ENCODE measurements around the gene USP11.

USP11 gene

DNA sequence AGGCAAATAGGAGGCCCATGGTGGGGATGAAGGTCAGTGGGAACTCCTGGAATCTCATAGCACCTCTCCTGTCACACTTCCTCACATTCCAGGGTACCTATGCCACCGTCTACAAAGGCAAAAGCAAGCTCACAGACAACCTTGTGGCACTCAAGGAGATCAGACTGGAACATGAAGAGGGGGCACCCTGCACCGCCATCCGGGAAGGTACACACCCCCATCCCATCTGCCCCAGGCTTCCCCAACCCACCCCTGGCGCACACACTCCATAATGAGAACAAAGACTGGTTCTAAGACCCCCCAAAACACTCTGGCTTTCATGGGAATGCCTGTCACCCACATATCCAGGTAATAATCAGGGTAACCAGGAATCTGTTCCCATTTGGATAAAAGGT lies 7.9 kb upstream of the USP11 start:
- TF ChIP-seq, protein P1, sequence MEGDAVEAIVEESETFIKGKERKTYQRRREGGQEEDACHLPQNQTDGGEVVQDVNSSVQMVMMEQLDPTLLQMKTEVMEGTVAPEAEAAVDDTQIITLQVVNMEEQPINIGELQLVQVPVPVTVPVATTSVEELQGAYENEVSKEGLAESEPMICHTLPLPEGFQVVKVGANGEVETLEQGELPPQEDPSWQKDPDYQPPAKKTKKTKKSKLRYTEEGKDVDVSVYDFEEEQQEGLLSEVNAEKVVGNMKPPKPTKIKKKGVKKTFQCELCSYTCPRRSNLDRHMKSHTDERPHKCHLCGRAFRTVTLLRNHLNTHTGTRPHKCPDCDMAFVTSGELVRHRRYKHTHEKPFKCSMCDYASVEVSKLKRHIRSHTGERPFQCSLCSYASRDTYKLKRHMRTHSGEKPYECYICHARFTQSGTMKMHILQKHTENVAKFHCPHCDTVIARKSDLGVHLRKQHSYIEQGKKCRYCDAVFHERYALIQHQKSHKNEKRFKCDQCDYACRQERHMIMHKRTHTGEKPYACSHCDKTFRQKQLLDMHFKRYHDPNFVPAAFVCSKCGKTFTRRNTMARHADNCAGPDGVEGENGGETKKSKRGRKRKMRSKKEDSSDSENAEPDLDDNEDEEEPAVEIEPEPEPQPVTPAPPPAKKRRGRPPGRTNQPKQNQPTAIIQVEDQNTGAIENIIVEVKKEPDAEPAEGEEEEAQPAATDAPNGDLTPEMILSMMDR (conservative IDR thresholded peaks at IDR 0.05; ENCODE audit: low read length): no peak
- no peak for DNase-seq (ENCODE audit: low read depth)
- no peak overlapping the region for H3K4me3 ChIP-seq (ENCODE audit: low read length)

DNA sequence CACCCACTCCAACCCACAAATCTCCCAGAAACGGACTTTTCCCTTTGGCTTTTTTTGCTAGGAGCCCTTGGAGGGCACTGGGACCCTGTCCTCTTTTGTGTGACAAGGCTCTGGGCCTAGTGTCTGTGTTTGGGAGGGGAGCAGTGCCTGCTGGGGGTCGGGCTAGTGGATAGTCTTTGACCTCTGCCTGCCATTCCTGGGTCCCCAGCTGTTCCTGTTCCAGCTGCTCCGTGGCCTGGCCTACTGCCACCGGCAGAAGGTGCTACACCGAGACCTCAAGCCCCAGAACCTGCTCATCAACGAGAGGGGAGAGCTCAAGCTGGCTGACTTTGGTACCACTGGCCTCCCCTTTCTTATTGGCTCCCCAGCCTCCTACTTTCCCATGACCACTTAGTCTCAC lies 6.7 kb upstream of the USP11 start:
- H3K4me3 ChIP-seq (ENCODE audit: low read length): no peak overlapping the region
- TF ChIP-seq, protein P1 (conservative IDR thresholded peaks at IDR 0.05; ENCODE audit: low read length): no peak
- no peak for DNase-seq (ENCODE audit: low read depth)

DNA sequence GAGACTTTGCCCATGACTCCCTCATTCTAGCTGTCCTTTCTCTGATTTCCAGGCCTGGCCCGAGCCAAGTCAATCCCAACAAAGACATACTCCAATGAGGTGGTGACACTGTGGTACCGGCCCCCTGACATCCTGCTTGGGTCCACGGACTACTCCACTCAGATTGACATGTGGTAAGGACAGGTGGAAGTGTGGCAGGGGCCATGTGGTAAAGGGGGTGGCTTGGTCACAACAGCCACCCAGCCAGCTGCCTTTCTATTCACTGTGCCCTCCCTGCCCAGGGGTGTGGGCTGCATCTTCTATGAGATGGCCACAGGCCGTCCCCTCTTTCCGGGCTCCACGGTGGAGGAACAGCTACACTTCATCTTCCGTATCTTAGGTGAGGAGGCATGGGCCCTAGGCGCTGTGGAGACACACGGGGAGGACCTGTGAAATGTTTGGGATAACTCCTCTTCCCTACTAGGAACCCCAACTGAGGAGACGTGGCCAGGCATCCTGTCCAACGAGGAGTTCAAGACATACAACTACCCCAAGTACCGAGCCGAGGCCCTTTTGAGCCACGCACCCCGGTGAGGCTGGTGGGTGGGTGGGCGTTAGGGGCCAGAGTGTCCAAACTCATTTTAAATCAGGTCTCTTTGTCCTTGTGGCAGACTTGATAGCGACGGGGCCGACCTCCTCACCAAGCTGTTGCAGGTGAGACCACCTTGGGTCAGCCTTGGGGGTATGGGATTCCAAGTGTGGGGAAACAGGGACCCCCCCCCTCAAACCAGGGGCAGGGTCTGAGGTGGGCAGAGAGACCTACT lies 6.1 kb upstream of the USP11 start:
- H3K4me3 ChIP-seq (ENCODE audit: low read length): no peak overlapping the region

DNA sequence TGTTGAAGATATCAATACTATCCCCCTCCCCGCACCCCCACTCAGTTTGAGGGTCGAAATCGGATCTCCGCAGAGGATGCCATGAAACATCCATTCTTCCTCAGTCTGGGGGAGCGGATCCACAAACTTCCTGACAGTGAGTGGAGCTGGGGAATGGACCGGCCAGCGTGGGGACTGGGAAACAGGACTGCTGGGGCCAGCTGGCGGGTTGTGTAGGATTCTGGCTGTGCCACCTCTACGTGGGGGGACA lies 5.5 kb upstream of the USP11 start:
- no peak for DNase-seq (ENCODE audit: low read depth)
- TF ChIP-seq, protein P1 (conservative IDR thresholded peaks at IDR 0.05; ENCODE audit: low read length): no peak
- no peak overlapping the region for H3K4me3 ChIP-seq (ENCODE audit: low read length)

More for the DNA sequence above, 6.1 kb upstream of the USP11 start:
- no peak for DNase-seq (ENCODE audit: low read depth)
- TF ChIP-seq, protein P1 (conservative IDR thresholded peaks at IDR 0.05; ENCODE audit: low read length): no peak

DNA sequence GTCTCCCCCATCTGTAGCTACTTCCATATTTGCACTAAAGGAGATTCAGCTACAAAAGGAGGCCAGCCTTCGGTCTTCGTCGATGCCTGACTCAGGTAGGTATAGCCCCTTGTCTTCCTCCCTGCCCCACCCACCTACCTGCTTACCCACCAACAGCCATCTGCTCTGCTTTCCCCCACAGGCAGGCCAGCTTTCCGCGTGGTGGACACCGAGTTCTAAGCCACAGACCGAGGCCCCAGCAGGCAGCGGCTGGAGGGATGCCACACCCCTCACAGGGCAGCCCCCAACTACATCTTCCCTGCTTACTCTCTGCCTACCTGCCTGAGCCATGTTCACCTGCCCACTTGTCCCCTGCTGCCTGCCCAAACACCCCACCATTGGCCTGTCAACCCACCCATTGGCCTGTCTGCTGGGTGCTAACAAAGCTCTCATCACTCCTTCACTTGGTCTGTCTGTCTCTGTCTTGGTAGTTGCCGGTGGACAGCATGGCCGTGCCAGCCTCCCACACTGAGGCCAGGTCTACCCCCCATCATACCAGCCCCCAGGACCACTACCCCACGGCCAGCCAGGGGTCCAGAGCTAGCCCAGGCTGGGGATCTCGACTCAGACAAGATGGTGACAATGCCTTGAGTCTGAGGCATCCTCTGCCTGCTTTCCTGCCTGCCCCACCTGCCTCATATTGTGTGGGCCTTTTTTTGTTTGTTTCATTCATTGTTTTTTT lies 4.1 kb upstream of the USP11 start:
- DNase-seq (ENCODE audit: low read depth): no peak
- TF ChIP-seq, protein P1 (conservative IDR thresholded peaks at IDR 0.05; ENCODE audit: low read length): no peak
- H3K4me3 ChIP-seq (ENCODE audit: low read length): no peak overlapping the region

DNA sequence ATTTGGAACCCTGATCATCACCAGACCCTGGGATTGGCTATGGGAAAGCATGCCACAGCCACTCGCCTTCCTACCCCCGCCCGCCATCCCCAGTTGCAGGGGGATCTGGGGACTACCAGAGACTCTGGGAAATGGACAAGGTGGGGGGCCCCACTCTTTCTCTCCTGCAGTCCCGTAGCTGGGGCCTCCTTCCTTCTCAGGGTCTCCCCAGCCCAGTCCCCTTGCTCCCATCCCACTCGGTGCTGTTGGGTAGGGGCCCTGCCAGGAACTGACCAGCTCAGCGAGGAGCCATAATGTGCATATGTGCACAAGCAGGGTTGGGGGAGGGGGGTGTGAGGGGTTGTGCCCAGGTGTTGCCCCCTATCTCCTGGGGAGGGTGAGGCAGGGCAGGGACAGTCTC lies 3.4 kb upstream of the USP11 start:
- TF ChIP-seq, protein P1 (conservative IDR thresholded peaks at IDR 0.05; ENCODE audit: low read length): no peak
- no peak overlapping the region for H3K4me3 ChIP-seq (ENCODE audit: low read length)
- DNase-seq (ENCODE audit: low read depth): no peak

Data from AG10803 (cell line).